Right forelimb (tissue), 1 donor: Measurements from ENCODE around the gene TRMT44.
A peak's percentile ranks its signal among the peaks of the same experiment; 100 is the strongest.
"Not testable (repeated sequence)": the region's sequence is repeated elsewhere in the genome, so short reads cannot be mapped to it uniquely, and the experiment has no call there.

Experiments
- DNase-seq: peaks from one replicate; pipeline ENCODE4 v3.0.0-alpha.2; 2018

The TRMT44 gene

DNA sequence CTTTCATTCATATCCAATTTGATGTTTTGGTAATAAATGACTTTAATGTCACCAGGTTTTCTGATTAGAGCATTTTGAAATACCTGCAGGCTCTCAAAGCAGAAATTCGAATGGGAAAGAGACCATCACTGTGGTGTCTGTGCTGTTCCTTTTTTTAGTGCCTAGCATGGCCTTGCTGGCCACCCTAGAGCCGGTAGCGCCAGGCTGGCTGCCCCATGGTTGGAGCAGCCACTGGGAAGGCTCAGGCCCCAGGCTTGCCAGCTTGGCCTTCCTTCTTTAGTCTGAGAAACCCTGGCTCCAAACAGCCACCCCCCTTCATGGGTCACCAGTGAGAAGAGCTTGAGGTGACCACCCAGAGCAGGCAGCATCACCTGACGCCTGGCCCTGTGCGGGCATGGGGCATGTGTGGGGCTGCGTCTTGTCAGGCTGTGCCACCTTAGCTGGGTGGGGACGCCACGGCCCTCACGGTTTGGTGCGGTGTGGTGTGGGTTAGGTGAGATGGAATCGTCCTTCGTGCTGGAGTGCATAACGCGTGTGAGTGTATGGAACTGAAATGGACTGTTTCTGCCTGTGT, 30.0 kb downstream of the TRMT44 start:
- DNase-seq: no peak

DNA sequence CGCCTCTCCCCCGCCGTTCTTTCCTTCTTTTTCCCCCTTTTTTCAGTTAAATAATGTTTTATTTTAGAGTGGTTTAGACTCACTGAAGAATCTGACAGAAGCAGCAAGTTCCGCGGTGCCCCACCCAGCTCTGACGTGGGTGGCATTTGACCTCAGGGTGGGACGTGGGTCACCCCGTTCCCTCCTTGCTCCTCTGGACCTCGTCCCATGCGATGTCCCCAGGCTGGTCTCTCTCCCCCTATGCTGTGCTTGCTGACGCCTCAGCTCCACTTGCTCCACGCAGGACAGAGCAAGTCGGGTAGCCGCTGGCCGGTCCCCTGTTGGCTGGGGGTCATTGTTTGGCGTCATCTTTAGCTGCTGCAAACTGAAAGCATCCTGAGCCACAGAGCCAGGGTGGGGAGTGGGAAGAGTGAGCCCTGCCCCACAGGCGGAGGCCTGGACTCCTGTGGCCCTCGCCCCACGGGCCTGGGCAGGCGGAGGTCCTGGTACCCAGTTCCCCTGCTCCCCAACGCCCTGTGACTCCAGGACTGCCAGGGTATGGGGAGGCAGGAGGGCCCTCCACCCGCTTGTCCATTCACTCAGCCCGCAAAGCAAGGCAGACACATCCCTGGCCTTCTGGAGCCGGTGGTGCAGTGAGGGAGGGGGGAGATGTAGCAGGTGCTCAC, 30.8 kb downstream of the TRMT44 start:
- DNase-seq: no peak

DNA sequence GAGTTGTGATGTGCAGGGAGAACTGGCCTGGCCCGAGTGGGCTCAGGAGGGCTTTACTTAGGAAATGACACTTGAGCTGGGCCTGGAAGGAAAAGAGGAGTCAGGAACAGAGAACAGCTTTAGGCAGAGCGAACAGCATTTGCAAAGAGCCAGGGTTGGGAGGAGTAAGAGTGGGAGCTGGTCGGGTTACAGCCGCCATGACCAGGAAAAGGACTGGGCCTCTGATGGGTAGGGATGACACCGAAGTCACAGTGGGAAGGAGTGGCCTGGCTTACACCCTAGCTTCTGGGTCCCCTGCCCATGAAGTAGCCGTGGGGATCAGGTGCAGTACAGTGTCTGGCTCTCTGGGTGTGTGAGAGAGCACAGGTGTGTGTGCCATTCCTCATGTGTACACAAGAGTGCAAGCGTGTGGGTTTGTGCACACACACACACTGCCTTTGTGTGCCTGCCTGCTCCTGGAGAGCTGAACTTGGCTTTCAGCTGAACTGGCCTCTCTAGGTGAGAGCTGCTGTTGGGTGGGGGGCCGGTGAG, 31.6 kb downstream of the TRMT44 start:
- DNase-seq: no peak

DNA sequence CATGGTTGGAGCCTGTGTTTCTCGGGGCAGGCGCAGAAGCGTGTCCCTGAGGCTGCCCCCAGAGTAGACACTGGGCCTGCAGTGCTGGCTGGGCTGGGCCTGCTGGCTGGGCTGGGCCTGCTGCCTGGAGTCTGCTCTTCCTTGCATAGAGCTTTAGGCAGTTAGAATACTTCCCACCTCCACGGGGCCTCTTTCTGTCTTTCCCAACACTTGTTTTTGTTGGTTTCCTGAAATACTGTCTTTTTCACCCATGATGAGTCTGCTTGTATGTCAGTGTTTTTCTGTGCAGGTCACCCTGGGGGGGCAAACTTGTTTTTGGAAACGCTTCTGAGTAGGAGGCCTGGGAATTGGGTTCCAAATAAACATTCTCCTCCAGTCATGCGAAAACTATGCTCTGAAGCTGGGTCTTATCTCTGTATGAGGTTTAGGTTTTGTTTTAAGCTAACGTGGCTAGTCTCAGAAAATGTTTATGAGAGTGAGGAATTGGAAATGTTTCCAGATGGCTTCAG, 32.2 kb downstream of the TRMT44 start:
- DNase-seq: peak; percentile 64

DNA sequence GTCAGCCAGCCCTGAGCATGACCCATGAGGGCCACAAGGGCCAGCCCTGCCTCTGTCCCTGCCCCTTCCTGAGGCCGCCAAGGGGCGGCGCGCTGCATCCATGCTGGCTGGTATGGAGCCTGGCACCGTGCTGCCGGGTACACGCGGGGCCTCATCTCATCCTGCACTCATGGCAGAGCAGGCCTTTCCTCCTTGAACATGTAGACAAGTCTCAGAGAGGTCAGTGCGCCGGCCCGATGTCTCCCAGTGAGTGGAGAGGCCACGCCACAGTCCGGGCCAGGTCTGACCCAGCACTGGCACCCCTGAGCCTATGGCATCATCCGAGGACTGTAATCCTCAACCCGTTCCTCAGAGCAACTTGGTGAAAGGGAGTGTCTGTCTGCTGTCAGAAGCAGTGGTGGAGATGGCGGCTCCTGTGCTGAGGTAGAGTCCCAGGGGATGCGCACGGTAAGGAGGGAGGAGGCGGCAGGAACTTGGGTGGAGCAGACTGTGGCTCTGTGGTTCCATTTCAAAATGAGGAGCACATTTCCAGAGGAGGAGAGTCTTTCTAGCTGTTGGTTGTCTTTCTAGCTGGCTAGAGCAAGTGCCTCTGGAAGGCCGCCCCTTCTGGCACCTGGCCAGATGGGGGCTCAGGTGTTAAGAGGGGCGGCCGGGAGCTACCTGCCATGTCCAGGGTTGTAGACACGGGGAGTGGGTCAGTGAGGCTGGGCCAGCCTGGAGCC, 32.8 kb downstream of the TRMT44 start:
- DNase-seq: no peak

DNA sequence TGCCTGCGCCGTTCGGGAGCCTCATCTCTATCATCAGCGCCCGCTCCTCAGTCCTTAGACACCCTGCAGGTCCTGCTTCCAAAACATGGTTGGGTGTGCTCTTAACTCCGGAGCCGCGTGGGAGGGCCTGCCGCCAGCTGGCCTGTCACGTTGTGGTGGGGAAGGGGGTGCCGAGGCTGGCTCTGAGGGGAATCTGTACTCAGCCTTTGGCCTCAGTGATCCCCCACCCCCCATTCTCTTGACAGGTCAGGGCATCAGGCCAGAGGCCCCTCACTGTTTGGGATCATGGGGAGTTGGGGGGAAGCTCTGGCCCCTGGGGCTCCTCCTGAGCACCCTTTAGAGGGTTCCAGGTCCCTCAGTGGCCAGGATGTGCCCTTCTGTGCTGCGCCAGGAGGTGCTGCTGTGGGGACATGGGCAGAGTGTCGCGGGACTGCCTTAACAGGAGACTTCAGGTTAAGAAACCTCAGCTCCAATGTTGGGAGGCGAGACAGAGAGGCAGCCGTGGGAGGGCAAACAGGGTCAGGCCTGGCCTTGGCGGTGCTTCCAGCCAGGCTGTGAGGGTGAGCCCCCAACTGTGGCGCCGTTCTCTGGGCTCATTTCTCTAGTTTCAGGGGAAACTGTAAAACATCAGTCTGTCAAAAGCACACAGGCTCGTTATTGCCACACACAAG, 33.5 kb downstream of the TRMT44 start:
- no peak for DNase-seq

DNA sequence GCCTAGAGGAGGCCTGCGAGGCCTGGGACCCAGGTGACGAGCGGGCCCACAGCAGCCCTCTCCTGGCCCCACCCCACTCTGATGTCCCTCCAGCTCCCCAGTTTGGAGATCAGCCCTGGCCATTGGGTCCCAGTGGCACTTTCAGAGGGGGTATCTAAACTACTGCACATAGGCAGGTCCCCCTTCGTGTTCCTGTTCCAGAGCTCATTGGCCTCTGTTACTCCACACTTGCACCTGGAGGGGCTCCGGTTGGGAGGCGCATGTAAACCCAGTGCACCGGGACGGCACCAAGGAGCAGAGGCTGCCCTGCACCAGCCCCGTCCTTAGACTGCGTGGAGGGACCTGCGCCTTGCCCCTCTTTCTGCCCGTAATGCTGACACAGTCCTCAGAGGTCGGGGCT, 34.3 kb downstream of the TRMT44 start:
- DNase-seq: no peak

DNA sequence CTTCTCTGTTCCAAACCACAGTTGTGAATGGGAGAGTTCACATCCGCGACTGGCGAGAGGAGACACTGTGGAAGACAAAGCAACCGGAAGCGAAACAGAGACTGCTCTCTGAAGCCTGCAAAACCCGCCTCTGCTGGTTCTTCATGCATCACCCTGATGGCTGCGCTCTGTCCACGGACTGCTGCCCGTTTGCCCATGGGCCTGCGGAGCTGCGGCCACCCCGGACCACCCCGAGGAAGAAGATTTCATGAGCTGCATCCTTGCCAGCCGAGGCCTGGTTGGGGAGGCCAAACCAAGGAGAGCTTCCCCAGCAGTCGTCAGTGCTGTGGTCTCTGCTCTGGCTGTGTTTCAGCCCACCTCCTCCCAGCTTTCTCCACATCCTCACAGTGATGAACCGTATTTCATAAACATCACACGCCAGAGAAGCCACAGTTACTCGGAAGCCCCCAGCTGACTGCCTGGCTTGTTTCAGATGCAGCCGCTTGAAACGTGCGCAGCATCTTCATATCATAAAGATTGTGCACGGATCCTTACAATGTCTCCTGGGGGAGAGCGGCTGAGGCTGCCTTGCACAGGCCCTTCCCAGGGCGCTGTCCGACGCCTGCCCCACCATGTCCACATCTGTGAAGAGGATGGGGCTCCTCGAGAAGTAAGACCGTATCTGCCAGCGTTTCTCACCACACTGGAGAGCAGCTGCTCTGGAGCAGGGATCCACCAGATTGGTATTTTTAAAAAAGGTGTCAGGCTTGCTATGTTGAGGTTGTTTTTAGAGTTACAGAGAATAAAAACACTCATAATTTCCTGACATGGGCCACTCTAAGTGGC, 35.4 kb downstream of the TRMT44 start:
- no peak for DNase-seq

DNA sequence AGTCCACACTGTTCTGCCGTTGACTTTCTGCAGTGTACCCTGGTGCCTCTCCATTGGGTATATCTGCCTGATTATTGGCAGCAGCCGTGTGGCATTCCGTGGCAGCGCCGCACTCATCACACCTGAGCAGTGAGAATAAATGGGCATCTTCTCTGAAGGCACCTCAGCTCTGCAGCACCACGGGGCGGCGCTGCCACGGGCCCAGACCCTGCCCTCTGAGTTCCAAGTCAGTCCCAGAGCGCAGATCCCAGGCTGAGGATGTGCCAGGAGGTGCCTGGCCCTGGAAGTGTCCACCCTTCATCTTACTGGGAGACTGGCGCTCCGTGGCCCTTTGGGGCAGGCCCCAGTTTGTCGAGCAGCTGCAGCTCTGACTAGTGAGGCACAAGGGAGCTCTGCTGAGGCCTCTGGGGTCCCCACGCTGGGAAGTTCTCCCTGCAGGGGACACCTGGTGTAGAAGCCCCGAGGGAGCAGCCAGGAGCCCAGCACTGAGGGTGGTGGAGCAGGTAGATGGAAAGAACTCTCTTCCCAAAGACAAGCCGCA, 36.6 kb downstream of the TRMT44 start:
- no peak for DNase-seq

DNA sequence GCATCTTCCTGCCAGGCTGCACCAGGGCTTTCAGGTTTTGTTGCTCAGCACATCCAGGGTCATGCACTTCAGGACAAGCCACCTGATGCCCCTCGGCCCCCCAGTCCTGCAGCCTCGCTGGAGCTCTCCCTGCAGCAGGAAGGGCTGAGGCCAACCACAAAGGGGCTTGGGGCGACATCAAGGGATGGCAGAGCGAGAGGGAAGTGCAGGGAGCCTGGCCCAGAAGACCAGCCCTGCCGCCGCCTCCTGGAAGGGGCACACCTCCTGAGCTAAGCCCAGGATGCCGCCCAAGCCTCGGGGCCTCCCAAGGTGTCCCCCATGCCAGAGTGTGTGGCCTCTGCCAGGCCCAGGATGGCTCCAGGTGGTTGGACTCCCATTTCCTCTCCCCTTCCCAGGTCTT, 37.1 kb downstream of the TRMT44 start:
- DNase-seq: no peak

DNA sequence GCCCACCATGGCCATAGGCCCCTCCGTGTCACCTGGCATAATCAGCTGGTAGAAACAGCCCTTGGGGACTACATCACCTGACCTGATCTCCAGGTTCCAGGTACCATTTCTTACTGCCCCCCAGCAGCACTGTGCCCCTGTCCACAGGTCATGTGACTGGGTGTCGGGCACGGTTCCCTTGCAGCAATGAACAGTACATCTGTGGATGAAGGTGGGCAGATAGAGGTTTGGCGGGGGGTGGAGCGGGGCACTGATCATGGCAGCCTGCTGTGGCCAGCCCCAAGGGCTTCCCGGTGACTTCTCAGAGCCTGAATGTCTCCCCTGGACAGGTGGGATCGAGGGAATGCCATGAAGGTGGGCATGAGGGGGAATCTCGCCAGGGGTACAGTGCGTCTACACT, 37.8 kb downstream of the TRMT44 start:
- DNase-seq: no peak

DNA sequence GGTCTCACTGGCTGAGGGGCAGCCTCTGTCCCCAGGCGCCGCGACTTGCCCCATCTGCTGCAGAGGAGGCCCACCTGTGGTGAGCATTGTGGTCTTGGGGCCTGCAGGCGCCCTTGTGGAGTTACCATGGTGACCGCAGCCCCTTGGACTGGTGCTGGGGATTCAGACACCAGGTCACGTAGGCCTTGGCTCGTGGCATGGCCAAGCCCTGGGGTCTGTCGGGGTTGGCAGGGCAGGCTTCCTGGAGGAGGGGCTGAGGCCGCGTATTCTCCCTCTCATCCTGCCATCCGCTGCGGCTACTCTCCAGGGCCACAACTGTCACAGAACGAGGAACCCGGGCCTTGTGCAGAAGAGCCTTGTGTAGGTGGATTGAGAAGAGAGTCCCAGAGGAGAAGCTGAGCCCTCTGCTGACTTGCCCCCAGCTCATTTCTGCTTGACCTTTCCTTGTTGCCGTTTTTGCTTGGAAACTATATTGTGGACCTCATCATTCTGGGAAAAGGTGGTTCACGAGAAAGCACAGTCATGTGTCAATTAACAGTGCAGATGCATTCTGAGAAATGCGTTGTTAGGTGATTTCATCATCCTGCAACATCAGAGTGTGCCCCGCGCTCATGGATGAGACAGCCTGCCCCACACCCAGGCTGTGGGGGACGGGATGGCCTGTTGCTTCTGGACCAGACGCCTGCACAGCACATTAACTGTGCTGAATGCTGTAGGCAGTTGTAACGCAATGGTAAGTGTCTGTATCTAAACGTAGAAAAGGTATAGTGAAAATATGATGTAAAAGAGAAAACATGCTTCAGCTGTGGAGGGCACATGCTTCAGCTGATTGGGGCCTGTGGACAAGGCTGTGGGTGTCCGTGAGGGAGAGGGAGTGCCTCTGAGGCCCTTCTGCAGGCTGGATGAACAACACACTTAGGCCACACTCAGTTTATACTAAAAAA, 38.5 kb downstream of the TRMT44 start:
- DNase-seq: no peak

DNA sequence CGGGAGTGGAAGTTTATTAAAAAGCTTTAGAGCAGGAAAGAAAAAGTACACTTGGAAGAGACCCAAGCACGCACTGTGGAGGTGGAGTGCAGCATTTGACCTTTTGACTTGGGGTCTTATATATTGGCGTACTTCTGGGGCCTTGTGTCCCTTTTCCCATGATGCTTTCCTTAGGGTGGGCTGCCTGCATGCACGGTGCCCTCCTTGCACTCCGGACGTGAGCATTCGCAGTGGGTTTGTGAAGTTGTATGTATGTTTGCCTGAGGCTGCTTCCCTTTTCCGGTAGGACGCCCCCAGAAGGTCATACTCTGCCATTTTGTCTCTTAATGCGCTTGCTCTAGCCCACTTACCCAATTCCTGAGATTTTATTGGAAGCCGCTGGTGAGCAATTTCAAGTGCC, 39.6 kb downstream of the TRMT44 start:
- no peak for DNase-seq

DNA sequence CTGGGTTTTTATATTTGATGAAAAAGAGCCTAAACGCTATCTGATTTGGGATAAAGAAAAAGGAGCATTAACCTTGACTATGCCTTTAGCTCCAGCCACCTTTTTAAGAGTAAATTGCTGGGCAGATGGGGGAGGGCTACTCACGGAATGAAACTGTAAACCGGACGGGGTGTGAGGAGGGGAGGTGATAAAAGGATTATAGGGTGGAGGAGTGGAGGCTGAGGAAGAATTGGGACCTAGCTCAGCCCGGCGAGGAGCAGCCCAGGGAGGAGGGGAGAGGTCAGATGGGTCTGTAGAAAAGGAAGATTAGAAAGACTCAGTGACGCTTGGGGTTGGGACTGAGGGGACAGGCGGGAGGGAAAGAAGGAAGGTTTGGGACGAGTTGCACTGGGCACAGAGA, 46.1 kb downstream of the TRMT44 start:
- DNase-seq: not testable (repeated sequence)

DNA sequence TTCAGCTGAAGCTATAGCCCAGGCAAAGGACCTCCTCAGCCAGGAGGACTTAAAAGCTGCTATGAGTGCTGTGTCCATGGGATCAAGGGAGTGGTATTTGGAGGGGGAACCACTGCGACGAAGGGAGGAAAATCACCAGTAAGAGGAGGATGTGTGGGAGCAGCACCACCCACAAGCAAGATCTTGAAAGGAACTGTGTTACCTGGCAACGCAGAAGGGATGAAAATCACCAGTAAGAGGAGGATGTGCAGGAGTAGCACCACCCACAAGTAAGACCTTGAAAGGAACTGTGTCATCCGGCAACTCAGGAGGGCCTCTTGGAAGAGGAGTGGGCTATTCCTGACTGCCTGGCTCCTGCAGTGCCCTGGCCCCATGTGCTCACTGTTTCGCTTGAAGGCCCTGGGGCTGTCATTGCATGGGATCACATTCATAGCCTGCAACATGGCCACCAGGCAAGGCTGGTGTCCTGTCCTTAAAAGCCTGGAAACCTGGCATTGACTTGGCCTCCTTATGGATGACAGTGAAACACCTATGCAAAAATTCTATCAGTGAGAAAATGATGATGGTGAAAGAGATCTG, 48.3 kb downstream of the TRMT44 start:
- DNase-seq: no peak

DNA sequence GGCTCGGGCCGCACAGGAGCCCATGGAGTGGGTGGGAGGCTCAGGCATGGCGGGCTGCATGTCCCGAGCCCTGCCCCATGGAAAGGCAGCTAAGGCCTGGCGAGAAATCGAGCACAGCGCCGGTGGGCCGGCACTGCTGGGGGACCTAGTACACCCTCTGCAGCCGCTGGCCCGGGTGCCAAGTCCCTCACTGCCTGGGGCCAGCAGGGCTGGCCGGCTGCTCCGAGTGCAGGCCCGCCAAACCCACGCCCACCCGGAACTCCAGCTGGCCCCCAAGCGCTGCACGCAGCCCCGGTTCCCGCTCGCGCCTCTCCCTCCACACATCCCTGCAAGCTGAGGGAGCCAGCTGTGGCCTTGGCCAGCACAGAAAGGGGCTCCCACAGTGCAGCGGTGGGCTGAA, 50.9 kb downstream of the TRMT44 start:
- DNase-seq: not testable (repeated sequence)

DNA sequence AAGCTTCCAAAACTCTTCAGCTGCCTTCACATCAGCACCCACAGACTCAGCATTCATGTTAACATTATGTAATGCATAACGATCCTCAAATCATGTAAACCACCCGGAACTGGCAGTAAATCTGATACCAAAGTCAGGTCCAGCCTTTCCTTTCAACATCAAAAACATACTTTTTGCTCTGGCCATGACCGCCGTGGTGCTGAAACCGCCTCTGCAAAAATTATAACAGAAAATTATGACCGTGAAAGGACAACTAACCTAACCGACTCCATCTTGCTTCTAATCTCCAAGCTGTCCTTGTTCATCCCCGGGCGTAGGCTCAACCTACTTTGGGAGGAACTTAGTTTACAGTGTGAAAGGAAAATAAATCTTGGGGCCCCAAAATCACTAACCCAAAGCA, 51.6 kb downstream of the TRMT44 start:
- no peak for DNase-seq

DNA sequence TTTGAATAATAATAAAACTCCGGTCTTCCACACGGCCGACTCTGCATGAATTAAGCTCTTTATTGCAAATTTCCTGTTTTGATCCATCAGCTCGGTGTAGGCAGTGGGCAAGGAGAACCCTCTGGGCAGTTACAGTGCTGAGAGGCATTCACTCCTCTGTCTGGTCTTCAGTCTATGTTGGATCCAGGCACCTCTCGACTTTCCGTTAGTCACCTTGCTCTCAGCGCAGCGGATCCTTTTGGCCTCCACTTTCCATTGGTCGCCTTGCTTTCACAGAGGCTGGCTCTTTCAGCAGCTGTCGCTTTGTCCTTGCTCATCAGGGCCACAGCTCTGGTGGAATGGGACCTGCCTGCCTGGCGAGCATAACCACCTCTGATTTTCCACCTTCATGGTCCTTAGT, 52.9 kb downstream of the TRMT44 start:
- no peak for DNase-seq

DNA sequence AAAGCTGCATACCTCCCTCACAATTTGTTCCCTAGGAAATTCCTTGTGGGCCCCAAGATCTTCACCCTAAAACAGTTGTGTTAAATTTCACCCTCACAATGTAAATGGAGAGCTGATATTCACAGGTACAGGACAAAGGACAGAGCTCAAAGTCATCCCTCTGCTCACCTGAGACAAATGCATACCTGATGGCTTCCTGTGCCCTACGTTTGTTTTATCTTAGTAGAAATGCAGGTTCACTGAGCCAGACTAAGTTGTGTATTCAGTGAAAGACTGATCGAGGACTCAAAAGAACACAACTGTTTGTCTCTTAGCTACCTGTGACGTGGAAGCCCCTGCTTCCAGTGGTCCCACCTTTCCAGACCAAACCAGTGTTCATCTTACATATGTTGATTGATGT, 53.6 kb downstream of the TRMT44 start:
- no peak for DNase-seq

DNA sequence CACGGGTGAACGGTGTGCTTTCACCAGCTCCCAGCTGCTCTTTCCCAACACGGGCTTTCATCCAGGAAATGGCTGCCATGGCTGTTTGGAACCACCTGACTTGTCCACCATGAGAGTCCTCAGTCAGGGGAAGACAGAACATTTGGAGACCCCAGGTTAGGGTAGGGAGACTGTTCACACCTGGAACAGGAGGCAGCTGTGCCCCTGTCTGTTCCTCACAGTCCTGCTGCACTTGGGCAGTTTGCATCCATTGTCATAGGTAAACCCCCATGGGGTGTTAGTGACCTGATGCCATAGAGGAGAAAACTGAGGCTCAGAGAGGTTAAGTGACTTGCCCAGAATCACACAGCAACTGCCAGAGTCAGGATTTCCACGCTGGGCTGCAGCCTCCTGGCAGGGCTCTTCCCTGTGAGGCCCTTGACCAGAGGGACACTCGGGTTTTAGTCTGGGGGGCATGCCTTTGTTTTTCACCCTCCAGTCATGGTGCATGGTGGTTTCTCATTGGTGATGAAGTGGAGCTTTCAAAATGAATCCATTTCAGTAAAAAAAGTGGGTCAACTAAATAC, 54.5 kb downstream of the TRMT44 start:
- DNase-seq: no peak
